IMR-90 (cell line): ENCODE data around the gene PAF1. TPM values are rescaled to one million over a fixed set of nuclear protein-coding genes. Genes with fewer than 3 reads are reported as not detected.
A peak's percentile ranks its signal among the peaks of the same experiment; 100 is the strongest.

Source experiments
- ATAC-seq: fragments of 200-7000 bp; cut with Tn5 transposase; 2 replicates; pipeline ENCODE4 v1.9.1; 2020; ENCODE audit warnings: low read depth, mild to moderate bottlenecking, moderate library complexity
- BruUV-seq: library from RNA; stranded (reverse); fragments of 400-500 nt; replicated peaks from 2 replicates; lab custom pipeline; 2021; lab: Mats Ljungman, UMichigan
- CTCF ChIA-PET: fragments of 300-600 bp; formaldehyde crosslinking; extraction: SDS; loops from one replicate; lab custom pipeline; 2021; ENCODE audit warnings: antibody characterized with exemption; lab: Yijun Ruan, JAX
- POLR2A ChIA-PET: fragments of 300-600 bp; sonication (Branson Sonifier 250); formaldehyde crosslinking; loops from one replicate; lab custom pipeline; 2022; ENCODE audit warnings: antibody characterized with exemption; ENCODE audit not compliant: unreplicated experiment; lab: Charles Lee
- DNase-seq: peaks from one replicate; pipeline ENCODE4 v3.0.0; 2013
- H2AFZ ChIP-seq: replicated peaks from 2 replicates; pipeline ENCODE3; 2013; ENCODE audit warnings: low read length, mild to moderate bottlenecking; ENCODE audit not compliant: poor library complexity
- H2AK5ac ChIP-seq: 2 replicates; pipeline ENCODE4 v1.6.1; 2013; ENCODE audit warnings: low read depth, low read length, inconsistent platforms
- H2AK9ac ChIP-seq: replicated peaks from 2 replicates; pipeline ENCODE3; 2013; ENCODE audit warnings: mild to moderate bottlenecking, low read depth, low read length, moderate library complexity; ENCODE audit not compliant: poor library complexity
- H2BK120ac ChIP-seq: 2 replicates; pipeline ENCODE4 v1.6.1; 2013; ENCODE audit warnings: low read depth, low read length, inconsistent platforms
- H2BK15ac ChIP-seq: 3 replicates; pipeline ENCODE4 v1.6.1; 2013; ENCODE audit warnings: low read depth, low read length, inconsistent platforms
- H2BK20ac ChIP-seq: 2 replicates; pipeline ENCODE4 v1.6.1; 2013; ENCODE audit warnings: low read depth, mild to moderate bottlenecking, inconsistent platforms, low read length, moderate library complexity
- H2BK5ac ChIP-seq: 2 replicates; pipeline ENCODE4 v1.6.1; 2013; ENCODE audit warnings: mild to moderate bottlenecking, low read depth, low read length, inconsistent platforms; ENCODE audit not compliant: poor library complexity, severe bottlenecking
- H3K14ac ChIP-seq: replicated peaks from 2 replicates; pipeline ENCODE4 v1.6.1; 2013; ENCODE audit warnings: low read depth, low read length, inconsistent platforms
- H3K18ac ChIP-seq: 2 replicates; pipeline ENCODE4 v1.6.1; 2013; ENCODE audit warnings: low read depth, low read length, control low read depth
- H3K23ac ChIP-seq: 2 replicates; pipeline ENCODE4 v1.6.1; 2013; ENCODE audit warnings: low read depth, low read length, inconsistent platforms
- H3K27ac ChIP-seq: 2 replicates; pipeline ENCODE4 v1.5.1; 2013; ENCODE audit warnings: mild to moderate bottlenecking, control low read depth, low read length; ENCODE audit not compliant: insufficient read depth
- H3K27me3 ChIP-seq: 2 replicates; pipeline ENCODE4 v1.6.1; 2013; ENCODE audit warnings: low read length; ENCODE audit not compliant: control insufficient read depth, insufficient read depth
- H3K36me3 ChIP-seq: 2 replicates; pipeline ENCODE4 v1.6.1; 2013; ENCODE audit warnings: low read length, mixed read lengths; ENCODE audit not compliant: control insufficient read depth, insufficient read depth
- H3K4ac ChIP-seq: 2 replicates; pipeline ENCODE4 v1.6.1; 2013; ENCODE audit warnings: low read depth, low read length, inconsistent platforms
- H3K4me1 ChIP-seq: 2 replicates; pipeline ENCODE4 v1.6.1; 2013; ENCODE audit warnings: low read length, mixed read lengths; ENCODE audit not compliant: control insufficient read depth, insufficient read depth
- H3K4me2 ChIP-seq: 2 replicates; pipeline ENCODE4 v1.6.1; 2013; ENCODE audit warnings: low read depth, mild to moderate bottlenecking, control low read depth, low read length, moderate library complexity
- H3K4me3 ChIP-seq: 2 replicates; pipeline ENCODE4 v1.5.1; 2013; ENCODE audit warnings: low read depth, mild to moderate bottlenecking, control low read depth, low read length, moderate library complexity; ENCODE audit not compliant: insufficient read depth
- H3K56ac ChIP-seq: 2 replicates; pipeline ENCODE4 v1.6.1; 2013; ENCODE audit warnings: low read length, inconsistent platforms; ENCODE audit not compliant: insufficient read depth; ENCODE audit errors: extremely low read depth
- H3K79me1 ChIP-seq, 2 experiments: 2 replicates each; pipeline ENCODE4 v1.6.1; 2013; ENCODE audit warnings: low read length in 2 of 2, inconsistent platforms in 1 of 2, low read depth in 1 of 2
- H3K9ac ChIP-seq: 2 replicates; pipeline ENCODE4 v1.6.1; 2013; ENCODE audit warnings: low read depth, low read length, control low read depth
- H3K9me1 ChIP-seq: 2 replicates; pipeline ENCODE4 v1.6.1; 2013; ENCODE audit warnings: low read length, inconsistent platforms; ENCODE audit not compliant: insufficient read depth
- H3K9me3 ChIP-seq: 2 replicates; pipeline ENCODE4 v1.6.1; 2013; ENCODE audit warnings: low read length; ENCODE audit not compliant: control insufficient read depth, insufficient read depth
- H4K20me1 ChIP-seq: 2 replicates; pipeline ENCODE4 v1.6.1; 2013; ENCODE audit warnings: low read length, inconsistent platforms; ENCODE audit not compliant: insufficient read depth
- H4K5ac ChIP-seq: 2 replicates; pipeline ENCODE4 v1.6.1; 2013; ENCODE audit warnings: mild to moderate bottlenecking, low read depth, low read length, control low read depth
- H4K8ac ChIP-seq, 2 experiments: 2 replicates each; pipeline ENCODE4 v1.6.1; 2013; ENCODE audit warnings: low read depth in 2 of 2, low read length in 2 of 2, control low read depth in 1 of 2, inconsistent platforms in 1 of 2
- H4K91ac ChIP-seq: 2 replicates; pipeline ENCODE4 v1.6.1; 2013; ENCODE audit warnings: low read depth, low read length, inconsistent platforms; ENCODE audit not compliant: insufficient read depth
- MXI1 ChIP-seq: IDR thresholded peaks from 2 replicates; pipeline ENCODE4 v1.6.1; 2012; ENCODE audit warnings: low read depth, mild to moderate bottlenecking, low read length, moderate library complexity, borderline replicate concordance
- POLR2A ChIP-seq: IDR thresholded peaks from 2 replicates; pipeline ENCODE4 v1.6.1; 2012; ENCODE audit warnings: mild to moderate bottlenecking, low read depth, low read length
- WGBS, 2 experiments: methylation state at CpG; one replicate each; pipeline versions ENCODE4 v1.1.5 to v1.1.7; 2013; ENCODE audit warnings: missing lambda C conversion rate in 2 of 2; ENCODE audit not compliant: insufficient read length in 1 of 2; ENCODE audit errors: extremely low coverage in 2 of 2; 5-methylcytosine and 5-hydroxymethylcytosine counted together
- dilution Hi-C: fragments of 300-500 bp; cut with HindIII; formaldehyde crosslinking; loops from one replicate; pipeline ENCODE4 v1.14.3; 2018; ENCODE audit warnings: low sequenced_read_pairs; ENCODE audit not compliant: unreplicated experiment
- in situ Hi-C: fragments of 300-500 bp; cut with MboI; formaldehyde crosslinking; loops from 3 replicates; pipeline ENCODE4 v1.14.3; 2019; ENCODE audit warnings: low sequenced_read_pairs, inconsistent platforms, mixed read lengths
- intact Hi-C: fragments of 100-400 bp; cut with micrococcal nuclease; formaldehyde crosslinking; loops from 2 replicates; pipeline ENCODE4 v1.10.0; 2022
- polyA plus RNA-seq, 3 experiments: library from polyadenylated mRNA; depleted of rRNA; stranded (reverse); fragments of >200 nt; gene quantifications; 2 replicates each; pipeline ENCODE4 v1.2.3, GENCODE V29; 2012; ENCODE audit warnings: low replicate concordance in 1 of 3
- total RNA-seq: library from RNA; depleted of rRNA; stranded (reverse); fragments of >200 nt; gene quantifications from 2 replicates; pipeline ENCODE4 v1.2.3, GENCODE V29; 2012

Gene PAF1
- total and polyA plus RNA-seq, 2 of the 4 experiments (the other 2 are of a cell fraction): 45.7 to 54.3 TPM

- peaks cover 14% of the 10 kb centered on the region for H3K4me1 ChIP-seq
- H4K8ac ChIP-seq: no peak overlapping the region
- POLR2A ChIA-PET: interaction anchor here (0.9 kb wide), 1 partner anchor 10 kb away, joined by 11 read pairs; the partner anchor contains the start of gene RPS16
- in situ Hi-C loops (loop anchor here (25.0 kb wide), 1 partner anchor 412 kb away; the partner anchor contains the start of genes DYRK1B and FBL), dilution Hi-C loops (no loop called here), intact Hi-C loops (no loop called here)
- no peak overlapping the region for H2BK20ac ChIP-seq
- CTCF ChIA-PET: no interaction called here
- H3K27ac ChIP-seq: no peak overlapping the region
- peaks cover 4 to 52% of the 10 kb centered on the region in 2 experiments; a peak in 3 of 4 replicates for H3K79me1 ChIP-seq
- H2AK5ac ChIP-seq: no peak overlapping the region
- H3K4ac ChIP-seq: no peak overlapping the region
- DNase-seq: no peak
- H3K18ac ChIP-seq: no peak overlapping the region
- 89 to 100% methylated on average over 4 to 7 of the region's 7 CpGs for WGBS, 2 experiments
- no peak for ATAC-seq
- TF ChIP-seq MXI1: no peak
- TF ChIP-seq POLR2A: peak; percentile 24; the same call in 1 of the 2 replicates
- H3K56ac ChIP-seq: no peak overlapping the region
- peaks cover 8% of the 10 kb centered on the region for H3K9me1 ChIP-seq
- H4K5ac ChIP-seq: no peak overlapping the region
- H3K9me3 ChIP-seq: no peaks in the 10 kb centered on the region
- BruUV-seq: no TSS peak
- H3K14ac ChIP-seq: no peak overlapping the region
- H3K9ac ChIP-seq: no peak overlapping the region
- no peak overlapping the region for H2BK5ac ChIP-seq
- H3K4me2 ChIP-seq: no peak overlapping the region
- no peak overlapping the region for H2BK120ac ChIP-seq
- H2AFZ ChIP-seq: no peak overlapping the region
- no peak overlapping the region for H3K4me3 ChIP-seq
- no peak overlapping the region for H2BK15ac ChIP-seq
- no peak overlapping the region for H3K23ac ChIP-seq
- no peaks in the 10 kb centered on the region for H3K27me3 ChIP-seq
- peaks cover 46% of the 10 kb centered on the region for H3K36me3 ChIP-seq
- no peak overlapping the region for H4K91ac ChIP-seq
- peaks cover 11% of the 10 kb centered on the region for H4K20me1 ChIP-seq
- H2AK9ac ChIP-seq: no peak overlapping the region
Measured at GRCh38 chr19:39425744-39426143, 34.8 kb upstream of the PAF1 start.
